Renal cortical epithelial cell (primary cell): Measurements from ENCODE around the gene PSG1. TPM values are rescaled to one million over a fixed set of nuclear protein-coding genes. Genes with fewer than 3 reads are reported as not detected.
"Not testable (repeated sequence)": the region's sequence is repeated elsewhere in the genome, so short reads cannot be mapped to it uniquely, and the experiment has no call there.

Source experiments
- DNase-seq: peaks from one replicate; pipeline ENCODE4 v3.0.0-alpha.2; 2011; ENCODE audit warnings: low read depth
- total RNA-seq: library from RNA; depleted of rRNA; stranded (reverse); fragments of >200 nt; gene quantifications from 2 replicates; pipeline ENCODE4 v1.2.3, GENCODE V29; 2014

PSG1 gene
- total RNA-seq, 1 donor from 2014 or later: 0.70 TPM

DNA sequence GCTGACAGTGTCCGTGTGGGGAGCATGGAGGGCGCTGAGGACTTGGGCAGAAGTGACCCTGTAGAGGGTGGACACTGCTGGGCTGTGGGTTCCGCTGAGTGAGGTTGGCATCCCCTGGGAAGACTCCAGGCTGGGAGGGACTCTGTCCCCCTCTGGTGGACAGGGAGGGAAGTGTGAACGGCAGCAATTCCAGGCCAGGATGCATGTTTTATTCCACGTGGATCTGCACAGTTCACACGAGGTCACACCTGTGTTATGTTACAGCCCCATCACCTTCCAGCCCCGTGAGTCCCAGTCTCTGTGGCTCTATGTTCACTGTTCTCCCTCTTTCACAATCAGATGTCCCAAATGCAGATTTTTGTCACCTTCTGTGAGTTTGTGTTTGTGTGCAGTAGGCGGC lies 1.8 kb upstream of the PSG1 start:
- not testable (repeated sequence) for DNase-seq

DNA sequence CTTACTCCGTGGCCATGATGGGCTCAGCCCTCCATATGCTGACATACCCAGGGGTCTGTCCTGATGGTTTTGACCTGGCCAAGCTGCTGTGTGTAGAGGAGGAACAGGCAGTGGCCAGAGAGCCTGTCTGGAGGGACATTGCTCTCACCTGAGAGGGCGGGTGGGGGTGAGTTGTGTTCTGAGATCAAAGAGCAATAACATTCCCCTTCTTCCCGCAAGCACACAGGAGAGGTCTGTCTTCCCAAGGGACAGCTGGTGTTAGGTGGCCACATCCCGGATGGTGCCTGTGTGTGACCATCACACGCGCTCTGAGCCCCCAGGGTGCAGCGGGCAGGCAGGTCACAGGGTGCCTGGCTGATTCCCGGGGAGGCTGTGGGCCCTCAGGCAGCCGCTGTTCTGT lies 1.1 kb upstream of the PSG1 start:
- not testable (repeated sequence) for DNase-seq

GRCh38 chr19:42876596-42876995 lies 2.9 kb downstream of the PSG1 start:
- DNase-seq: peak; percentile 75

DNA sequence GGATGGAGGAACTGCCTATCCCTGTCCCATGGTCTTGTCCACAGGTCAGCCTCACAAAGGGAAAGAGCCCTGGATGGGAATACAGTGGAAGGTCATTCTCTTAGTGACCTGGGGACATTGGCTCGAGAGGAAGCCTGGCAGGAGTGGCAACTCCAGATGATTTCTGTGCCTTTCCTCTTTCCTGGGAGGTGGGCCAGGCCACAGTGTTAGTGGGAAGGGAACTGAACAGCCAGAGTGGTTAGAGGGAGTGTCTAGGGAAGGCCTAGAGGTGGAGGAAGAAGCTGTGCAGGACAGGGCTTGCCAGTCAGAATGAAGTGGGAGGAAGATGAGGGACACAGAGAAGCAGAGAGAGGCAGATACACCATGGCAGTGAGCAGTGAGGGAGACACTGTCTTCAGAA lies 3.6 kb downstream of the PSG1 start:
- not testable (repeated sequence) for DNase-seq

DNA sequence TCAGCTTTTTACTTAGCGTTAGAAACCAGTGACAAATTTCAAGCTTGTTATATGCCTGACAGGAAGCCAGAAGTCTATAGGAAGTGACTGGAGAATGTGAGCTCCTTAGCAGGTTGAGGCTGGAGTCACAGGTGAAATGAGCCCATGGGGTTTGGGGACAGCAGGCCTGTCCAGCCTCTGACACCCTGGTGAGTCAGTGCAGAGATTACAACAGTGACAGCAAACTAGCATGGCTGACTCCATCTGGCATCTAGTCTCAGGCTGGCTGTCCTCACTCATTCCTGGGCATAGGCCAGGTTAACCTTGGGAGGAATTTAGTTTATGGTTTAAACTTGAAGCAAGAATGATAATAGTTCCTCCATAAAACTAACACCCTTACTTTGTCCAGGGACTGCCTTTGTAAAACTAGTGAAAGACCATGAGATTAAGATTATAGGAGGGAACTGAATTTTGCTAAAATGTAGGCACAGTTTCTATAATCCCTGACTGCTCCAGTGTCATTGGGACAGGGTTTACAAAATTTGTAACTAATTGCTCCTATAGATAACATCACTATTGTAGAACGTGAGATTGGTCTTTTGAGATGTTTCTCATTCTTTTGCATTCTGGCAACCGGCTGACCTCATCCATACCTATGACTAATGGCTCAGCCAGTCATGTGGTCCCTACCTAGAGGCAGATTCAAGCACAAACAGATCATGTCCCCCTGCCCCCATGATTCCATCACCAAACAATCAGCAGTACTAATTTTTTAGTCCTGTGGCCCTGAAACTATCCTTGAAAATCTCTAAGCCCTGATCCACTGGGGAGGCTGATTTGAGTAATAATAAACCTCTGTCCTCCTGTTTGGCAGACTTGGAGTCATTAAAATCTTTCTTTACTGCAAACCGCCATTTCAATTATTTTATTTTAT lies 4.4 kb downstream of the PSG1 start:
- peak; percentile 78 for DNase-seq

DNA sequence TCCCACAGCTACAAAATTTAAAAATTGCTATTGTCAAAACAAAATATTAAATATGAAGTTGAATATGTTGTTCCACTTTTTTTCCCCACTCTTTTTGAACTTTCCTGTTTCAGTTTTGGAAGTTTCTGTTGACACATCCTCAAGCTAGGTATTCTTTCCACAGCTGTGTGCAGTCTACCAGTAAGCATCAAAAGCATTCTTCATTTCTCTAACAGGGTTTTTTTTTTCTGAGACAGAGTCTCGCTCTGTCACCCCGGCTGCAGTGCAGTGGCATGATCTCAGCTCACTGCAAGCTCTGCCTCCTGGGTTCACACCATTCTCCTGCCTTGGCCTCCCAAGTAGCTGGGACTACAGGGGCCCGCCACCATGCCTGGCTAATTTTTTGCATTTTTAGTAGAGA lies 5.4 kb downstream of the PSG1 start:
- DNase-seq: not testable (repeated sequence)

- DNase-seq: no peak
These were observed 6.9 kb downstream of the PSG1 start for GRCh38 chr19:42872608-42873007.

DNA sequence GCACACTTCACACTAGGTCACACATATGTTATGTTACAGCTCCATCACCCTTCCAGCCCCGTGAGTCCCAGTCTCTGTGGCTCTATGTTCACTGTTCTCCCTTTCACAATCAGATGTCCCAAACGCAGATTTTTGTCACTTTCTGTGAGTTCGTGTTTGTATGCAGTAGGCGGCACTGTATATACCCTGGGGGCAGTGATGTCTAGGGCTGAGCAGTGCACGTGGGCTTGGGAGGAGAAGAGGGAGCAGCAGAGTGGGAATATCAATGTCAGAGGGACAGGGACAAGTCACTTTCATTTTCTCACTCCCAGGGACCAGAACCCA lies 22.0 kb downstream of the PSG1 start:
- DNase-seq: no peak

DNA sequence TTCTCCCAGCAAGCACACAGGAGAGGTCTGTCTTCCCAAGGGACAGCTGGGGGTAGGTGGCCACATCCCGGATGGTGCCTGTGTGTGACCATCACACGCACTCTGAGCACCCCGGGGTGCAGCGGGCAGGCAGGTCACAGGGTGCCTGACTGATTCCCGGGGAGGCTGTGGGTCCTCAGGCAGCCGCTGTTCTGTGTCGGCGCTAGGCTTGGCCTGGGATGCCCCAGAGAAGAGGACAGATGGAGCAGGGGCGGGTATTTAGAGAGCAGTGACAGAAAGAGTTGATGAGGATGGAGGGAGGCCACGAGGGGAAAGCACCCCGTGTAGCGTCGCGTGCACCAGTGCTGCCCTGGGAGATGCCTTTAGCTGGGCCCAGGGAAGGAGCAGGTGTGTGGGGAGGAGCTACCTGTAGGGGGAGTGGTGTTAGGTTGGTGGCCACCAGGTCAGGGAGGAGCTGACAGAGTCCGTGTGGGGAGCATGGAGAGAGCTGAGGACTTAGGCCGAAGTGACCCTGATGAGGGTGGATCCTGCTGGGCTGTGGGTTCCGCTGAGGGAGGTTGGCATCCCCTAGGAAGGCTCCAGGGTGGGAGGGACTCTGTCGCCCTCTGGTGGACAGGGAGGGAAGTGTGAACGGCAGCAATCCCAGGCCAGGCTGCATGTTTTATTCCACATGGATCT lies 22.5 kb downstream of the PSG1 start:
- not testable (repeated sequence) for DNase-seq

- not testable (repeated sequence) for DNase-seq
These were observed 24.8 kb downstream of the PSG1 start for GRCh38 chr19:42854745-42855144.

DNA sequence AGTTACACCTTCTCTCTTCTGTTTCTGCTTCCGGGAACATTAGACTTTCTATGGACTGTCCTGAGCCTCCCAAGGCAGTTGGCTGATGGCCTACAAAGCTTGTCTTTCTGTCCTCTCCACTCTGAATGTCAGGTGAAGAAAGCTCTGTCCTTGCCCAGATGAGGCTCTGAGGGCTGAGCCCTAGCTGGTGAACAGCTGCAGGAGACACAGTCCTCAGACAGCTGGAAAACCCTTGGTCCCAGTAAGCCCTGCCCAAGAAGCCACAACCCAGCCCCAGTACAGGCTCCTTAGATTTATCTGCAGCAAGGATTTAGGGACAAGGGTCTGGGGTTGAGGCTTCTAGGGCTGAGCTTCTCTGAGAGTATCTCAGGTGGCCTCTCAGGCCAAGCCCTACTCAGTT lies 26.3 kb downstream of the PSG1 start:
- not testable (repeated sequence) for DNase-seq

DNA sequence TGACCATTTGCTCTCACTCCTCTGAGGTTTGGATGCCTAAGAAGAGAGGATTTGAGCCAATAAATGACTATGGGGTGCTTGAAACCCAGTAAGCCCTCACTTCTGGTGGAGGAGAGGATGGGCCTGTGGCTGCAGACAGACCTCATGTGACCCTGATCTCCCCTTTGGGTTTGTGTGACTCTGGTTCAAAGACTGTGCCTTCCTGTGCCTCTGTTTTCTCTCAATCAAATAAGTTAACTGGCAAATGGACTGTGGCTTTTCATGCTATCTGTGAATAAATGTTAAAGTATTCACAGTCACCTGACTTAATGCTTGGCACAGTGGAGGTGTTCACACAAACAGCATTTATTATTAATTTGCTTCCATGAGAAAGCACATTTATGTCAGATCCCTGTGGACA lies 26.7 kb downstream of the PSG1 start:
- peak; percentile 77 for DNase-seq

DNA sequence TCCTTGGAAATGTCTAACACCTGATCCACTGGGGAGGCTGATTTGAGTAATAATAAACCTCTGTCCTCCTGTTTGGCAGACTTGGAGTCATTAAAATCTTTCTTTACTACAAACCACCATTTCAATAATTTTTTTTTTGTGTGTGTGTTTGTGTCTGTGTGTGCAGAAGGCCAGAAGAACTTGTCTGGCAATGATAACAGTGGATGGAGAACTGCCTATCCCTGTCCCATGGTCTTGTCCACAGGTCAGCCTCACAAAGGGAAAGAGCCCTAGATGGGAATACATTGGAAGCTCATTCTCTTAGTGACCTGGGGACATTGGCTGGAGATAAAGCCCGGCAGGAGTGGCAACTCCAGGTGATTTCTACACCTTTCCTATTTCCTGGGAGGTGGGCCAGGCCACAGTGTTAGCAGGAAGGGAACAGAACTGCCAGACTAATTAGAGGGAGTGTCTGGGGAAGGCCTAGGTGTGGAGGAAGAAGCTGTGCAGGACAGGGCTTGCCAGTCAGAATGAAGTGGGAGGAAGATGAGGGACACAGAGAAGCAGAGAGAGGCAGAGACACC lies 27.7 kb downstream of the PSG1 start:
- not testable (repeated sequence) for DNase-seq

- DNase-seq: peak; percentile 96
These were observed 28.4 kb downstream of the PSG1 start for GRCh38 chr19:42850981-42851717.

DNA sequence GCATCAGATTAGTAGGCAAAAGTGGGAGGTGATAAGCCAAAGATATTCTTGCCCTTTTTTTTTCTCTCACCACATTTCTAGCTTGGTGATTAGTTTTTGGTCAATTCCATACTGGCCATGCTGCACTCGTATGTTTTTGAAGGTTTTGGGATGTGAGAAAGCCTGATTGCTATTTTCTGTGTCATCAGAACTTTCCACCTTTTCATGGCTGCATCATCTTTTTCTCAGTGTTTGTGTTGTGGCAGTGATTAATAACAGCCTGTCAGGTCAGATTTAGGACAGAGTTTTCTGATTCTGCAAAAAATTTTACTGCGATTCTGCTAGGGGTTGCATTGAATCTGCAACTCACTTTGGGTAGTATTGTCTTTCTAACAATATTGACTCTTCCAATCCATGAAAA lies 32.9 kb downstream of the PSG1 start:
- no peak for DNase-seq

GRCh38 chr19:42843631-42844030 lies 35.9 kb downstream of the PSG1 start:
- DNase-seq: not testable (repeated sequence)

DNA sequence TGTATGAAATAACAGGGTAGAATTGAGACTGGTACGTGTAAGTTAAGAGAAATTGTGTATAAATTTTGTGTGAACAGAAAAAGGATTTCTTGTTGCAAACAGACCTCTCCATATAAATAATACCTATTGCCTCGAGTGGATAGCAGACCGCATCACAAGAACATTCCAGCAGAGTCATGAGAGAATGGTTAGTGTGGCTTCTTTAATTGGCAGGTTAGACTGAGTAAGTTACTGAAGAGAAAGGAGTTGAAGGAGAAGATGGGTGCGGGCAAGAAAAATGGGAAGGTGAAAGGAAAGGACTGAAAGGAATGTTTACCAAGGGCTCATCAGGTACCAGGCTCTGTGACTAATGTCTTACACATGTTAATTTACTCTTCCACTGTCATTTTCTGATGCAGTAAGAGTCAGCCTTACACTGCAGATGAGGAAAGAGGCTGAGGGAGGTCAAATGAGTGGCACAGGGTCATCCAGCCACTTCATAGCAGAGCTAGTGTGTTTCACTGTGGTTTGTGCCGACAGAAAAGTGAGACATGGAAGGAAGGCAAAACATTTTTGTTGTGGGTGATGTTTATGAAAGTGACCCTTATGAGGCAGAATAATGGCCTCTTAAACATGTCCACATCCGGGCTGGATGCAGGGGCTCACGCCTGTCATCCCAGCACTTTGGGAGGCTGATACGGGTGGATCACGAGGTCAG lies 46.6 kb downstream of the PSG1 start:
- DNase-seq: peak; percentile 64

- DNase-seq: not testable (repeated sequence)
These were observed 47.4 kb downstream of the PSG1 start for GRCh38 chr19:42832023-42832680.

GRCh38 chr19:42831221-42832019 lies 48.1 kb downstream of the PSG1 start:
- peak; percentile 85 for DNase-seq
